GM12874 (cell line): ENCODE data around the gene NEU4.

Source experiments
- TF ChIP-seq, protein P1 (sequence below): IDR thresholded peaks from 2 replicates; pipeline ENCODE4 v1.5.1; 2011; ENCODE audit warnings: low read depth, mild to moderate bottlenecking, control low read depth, low read length, moderate library complexity; ENCODE audit not compliant: insufficient read depth

NEU4 gene

DNA sequence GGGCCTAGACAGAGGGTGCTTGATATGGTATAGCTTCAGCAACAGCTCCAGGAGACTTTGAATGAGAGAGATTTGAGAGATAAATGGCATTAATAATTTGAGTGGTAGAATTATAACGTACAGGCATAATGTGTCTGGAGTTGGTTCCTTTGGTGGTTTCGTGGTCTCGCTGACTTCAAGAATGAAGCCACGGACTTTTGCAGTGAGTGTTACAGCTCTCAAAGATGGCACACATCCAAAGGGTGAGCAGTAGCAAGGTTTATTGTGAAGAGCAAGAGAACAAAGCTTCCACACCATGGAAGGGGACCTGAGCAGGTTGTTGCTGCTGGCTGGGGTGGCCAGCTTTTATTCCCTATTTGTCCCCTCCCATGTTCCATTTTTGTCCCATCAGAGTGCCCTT, 26.6 kb downstream of the NEU4 start:
- TF ChIP-seq, protein P1, sequence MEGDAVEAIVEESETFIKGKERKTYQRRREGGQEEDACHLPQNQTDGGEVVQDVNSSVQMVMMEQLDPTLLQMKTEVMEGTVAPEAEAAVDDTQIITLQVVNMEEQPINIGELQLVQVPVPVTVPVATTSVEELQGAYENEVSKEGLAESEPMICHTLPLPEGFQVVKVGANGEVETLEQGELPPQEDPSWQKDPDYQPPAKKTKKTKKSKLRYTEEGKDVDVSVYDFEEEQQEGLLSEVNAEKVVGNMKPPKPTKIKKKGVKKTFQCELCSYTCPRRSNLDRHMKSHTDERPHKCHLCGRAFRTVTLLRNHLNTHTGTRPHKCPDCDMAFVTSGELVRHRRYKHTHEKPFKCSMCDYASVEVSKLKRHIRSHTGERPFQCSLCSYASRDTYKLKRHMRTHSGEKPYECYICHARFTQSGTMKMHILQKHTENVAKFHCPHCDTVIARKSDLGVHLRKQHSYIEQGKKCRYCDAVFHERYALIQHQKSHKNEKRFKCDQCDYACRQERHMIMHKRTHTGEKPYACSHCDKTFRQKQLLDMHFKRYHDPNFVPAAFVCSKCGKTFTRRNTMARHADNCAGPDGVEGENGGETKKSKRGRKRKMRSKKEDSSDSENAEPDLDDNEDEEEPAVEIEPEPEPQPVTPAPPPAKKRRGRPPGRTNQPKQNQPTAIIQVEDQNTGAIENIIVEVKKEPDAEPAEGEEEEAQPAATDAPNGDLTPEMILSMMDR: no peak

GRCh38 chr2:241836292-241836691, 27.3 kb downstream of the NEU4 start:
- TF ChIP-seq, protein P1: no peak

DNA sequence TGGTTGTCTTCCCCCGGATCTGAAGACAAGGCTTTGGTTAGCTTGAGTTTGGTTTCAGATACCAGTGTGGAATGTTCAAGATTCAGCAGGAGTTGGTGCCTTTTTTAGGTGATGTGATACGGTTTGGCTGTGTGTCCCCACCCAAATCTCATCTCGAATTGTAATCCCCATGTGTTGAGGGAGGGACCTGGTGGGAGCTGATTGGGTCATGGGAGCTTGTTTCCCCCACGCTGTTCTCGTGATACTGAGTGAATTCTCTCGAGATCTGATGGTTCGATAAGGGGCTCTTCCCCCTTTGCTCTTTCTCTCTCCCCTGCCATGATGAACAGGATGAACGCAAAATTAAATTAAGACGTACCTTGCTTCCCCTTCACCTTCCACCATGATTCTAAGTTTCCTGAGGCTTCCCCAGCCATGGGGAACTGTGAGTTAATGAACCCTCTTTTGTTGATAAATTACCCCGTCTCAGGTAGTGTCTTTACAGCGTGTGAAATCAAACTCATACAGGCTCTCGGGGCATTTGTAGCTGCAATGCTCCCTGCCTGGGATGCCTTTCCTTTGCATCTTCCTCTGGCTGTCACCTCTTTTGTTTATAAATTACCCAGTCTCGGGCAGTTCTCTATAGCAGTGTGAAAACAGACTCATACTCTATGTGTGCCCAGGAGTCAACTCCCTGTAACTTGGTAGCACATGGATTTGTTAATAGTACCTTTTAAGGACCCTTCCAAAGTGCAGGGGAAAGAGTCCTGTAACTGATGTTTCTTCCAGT, 28.4 kb downstream of the NEU4 start:
- TF ChIP-seq, protein P1: no peak

- TF ChIP-seq, protein P1: no peak
Observed at GRCh38 chr2:241841181-241842066, 32.4 kb downstream of the NEU4 start.

DNA sequence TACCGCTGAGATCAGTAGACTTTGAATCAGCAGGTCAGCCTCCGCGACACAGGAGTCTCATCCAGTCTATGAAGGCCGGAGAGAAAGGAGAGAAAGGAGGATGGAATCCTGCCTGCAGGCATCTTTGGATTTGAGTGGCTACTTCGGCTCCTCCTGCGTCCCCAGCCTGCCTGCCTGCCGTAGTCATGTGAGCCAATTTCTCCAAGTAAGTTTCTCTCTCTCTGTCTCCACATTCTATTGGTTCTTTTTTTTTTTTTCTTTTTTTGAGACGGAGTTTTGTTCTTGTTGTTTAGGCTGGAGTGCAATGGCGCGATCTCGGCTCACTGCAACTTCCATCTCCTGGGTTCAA, 33.0 kb downstream of the NEU4 start:
- TF ChIP-seq, protein P1: no peak

GRCh38 chr2:241842620-241843211, 33.7 kb downstream of the NEU4 start:
- TF ChIP-seq, protein P1: no peak
